Right ventricle myocardium superior (tissue), 1 donor: ENCODE results near the gene BCDIN3D. TPM values are rescaled to one million over a fixed set of nuclear protein-coding genes. Genes with fewer than 3 reads are reported as not detected.

Experiments used
- ATAC-seq: fragments of 200-7000 bp; cut with Tn5 transposase; one replicate; pipeline ENCODE4 v1.9.1; 2020; ENCODE audit warnings: mild to moderate bottlenecking; ENCODE audit not compliant: poor library complexity
- DNase-seq: peaks from one replicate; pipeline ENCODE4 v3.0.0-alpha.2; 2020
- intact Hi-C: fragments of 100-400 bp; cut with DNase I; formaldehyde crosslinking; loops from one replicate; pipeline ENCODE4 v1.11.2; 2022
- total RNA-seq: library from RNA; stranded (reverse); fragmentation: NEBNext Ultra II Directional; extraction: Animal tissue kit (Norgen Biotek cat#: 25700); gene quantifications from one replicate; pipeline ENCODE4 v1.2.1, GENCODE V29; 2021
- donor health status: DM: no; HTN: yes; CAD: no; lungs with severe emphysema.

Gene BCDIN3D
- total RNA-seq, 1 donor from 2014 or later, result 2.4 TPM

DNA sequence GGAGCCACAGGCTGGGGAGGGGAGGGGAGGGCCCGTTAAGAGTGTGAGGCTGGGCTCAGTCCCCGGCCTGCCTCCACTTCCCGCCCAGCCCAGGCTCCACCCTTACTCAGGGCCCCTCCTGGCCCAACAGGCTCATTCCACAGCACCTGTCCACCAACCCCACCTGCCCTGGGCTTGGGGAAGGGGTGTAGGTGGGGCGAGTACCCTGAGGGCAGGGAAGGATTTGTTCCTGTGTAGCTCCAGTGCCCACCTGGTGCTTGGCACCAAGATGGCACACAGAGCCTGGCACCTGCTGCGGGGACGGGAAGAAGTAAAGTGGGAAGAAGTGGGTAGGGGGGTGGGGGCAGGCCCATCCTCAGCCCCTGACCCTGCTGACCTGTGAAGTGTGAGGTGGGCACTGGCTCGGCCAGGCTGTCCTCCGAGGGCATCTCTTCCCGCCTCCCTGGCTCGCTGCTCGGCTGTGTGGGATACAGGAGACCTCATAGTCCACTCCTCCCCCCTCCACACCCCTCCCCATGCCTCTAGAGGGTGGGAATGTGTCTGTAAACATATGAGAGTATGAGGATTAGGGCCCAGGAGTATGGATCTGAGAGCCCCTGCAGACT, 49.8 kb downstream of the BCDIN3D start:
- no peak for ATAC-seq
- intact Hi-C loops, result no loop called here

DNA sequence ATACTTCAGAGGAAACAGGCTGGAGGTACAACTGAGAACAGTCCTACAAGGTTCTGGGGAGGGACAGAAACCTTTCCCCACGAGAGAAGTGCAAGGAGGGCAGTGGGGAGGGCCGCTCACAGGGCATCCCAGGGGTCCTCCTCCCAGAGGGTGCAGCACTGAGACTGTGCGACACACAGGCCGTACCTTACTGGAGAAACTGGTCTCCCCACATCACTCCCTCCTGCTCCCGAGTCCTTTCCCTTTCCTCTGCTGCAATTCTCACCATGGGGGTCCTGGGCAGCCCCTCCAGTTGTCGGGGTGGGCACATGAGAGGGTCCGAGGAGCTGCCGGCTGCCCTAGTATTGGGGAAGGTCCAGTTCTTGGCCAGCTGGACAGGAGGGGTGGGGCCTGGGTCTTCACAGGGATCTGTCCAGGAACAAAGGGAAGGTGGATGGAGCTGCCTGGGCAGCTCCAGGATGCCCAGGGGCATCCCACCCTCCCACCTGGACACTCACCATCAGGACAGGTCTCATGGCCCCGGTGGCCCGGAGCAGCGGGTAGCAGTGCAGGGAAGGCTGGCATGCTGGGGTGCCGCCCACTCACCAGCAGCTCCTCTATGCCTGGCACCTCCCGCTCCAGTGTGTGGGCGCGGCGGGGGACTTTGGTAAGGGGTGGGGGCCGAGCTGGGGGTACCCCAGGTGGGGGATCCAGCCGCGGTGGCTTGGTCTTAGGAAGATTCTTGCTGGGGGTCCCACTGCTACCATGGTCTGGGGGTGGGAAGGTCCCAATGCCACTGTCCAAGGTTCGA, 50.5 kb downstream of the BCDIN3D start:
- ATAC-seq, result no peak
- intact Hi-C loops, result no loop called here
- DNase-seq, result no peak

More for the DNA sequence above, 49.8 kb downstream of the BCDIN3D start:
- DNase-seq, result no peak

DNA sequence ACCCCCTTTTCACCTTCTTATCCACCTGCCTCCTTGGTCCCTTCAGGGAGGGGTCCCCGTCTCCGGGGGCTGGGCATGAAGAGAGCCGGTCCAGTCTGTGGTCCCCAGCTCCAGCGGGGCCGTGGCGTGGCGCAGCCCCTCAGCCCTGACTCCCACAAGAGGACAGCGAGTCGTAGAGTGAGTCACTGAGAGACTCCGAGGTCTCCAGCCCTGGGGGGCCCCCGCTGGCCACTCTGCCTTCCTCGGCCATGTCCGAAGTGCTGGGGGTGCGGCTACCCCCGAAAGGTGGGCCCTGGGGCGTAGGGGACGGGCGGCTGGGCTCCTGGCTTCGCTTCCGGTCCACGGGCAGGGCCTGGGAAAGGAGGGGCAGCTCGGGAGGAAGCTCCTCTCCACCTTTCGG, 51.2 kb downstream of the BCDIN3D start:
- intact Hi-C loops, result no loop called here
- DNase-seq, result no peak
- ATAC-seq, result no peak

DNA sequence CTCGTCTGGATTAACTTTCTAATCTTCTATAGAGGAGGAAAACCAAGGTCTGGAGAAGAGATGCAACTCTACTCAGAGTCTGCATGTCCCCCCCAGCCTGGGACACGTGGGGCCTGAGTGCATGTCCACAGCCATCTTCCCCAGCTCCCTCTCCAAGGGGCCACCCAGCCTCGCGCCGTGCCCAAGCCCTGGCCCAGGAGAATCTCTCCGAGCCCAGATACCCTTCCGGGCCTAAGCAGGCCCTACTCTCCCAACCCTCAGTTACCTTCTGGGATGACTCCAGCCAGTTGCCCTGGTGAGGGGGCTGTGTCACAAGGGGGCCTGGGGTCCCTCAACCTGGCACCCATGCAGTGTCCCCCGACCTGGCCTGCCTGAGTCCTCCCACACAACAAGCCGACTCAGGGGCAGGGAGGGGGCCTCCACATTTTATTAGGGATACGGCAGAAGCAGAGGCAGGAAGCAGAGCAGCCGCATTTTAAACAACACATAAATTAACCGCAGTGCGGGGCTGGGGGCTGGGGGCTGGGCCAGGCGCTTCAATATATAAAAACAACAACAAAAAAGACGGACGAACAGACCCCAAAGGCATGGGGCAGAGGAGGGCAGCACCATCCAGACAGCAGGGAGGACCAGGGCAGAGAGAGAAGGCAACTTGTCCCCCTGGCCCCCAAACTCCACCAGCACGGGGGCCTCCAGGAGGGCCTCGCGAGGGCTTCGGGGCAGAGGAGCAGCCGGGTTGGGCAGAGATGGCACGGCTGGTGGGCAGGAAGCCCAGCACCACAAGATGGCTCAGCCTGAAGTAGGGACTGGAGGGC, 52.0 kb downstream of the BCDIN3D start:
- ATAC-seq (no peak), DNase-seq (no peak)
- intact Hi-C loops, result no loop called here

DNA sequence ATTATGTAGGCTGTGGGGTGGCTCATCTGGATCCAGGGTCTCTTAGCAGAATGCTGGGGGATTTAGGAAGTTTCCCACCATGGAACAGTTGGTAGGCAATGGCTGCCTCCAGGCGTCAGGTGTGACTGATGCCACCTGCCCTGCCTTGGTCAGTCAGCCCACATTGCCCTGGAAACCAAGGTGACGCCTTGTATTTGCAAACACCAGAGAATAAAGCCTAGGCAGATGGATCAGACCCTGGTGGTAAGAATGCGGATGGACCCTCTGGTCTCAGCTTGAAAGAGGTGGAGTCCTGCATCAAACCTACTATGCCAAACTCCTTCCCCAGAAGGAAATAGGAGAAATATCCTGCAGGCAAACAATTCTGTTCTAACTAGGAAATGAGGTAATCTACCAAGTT, 52.9 kb downstream of the BCDIN3D start:
- ATAC-seq, result no peak
- no peak for DNase-seq
- intact Hi-C loops, result no loop called here

GRCh38 chr12:49787672-49788071, 55.2 kb downstream of the BCDIN3D start:
- ATAC-seq (no peak), DNase-seq (no peak)
- intact Hi-C loops, result no loop called here

Other genes with a start within 250 kb of the BCDIN3D start
- 0.46 TPM for gene FAM186B, start 237.5 kb downstream of the BCDIN3D start, total RNA-seq
- gene PRPF40B, start 219.5 kb downstream of the BCDIN3D start, total RNA-seq, result 19.1 TPM
- gene FMNL3, start 135.7 kb downstream of the BCDIN3D start, total RNA-seq, result 9.4 TPM
- 233 TPM for gene TMBIM6, start 101.5 kb downstream of the BCDIN3D start, total RNA-seq
- 29.0 TPM for gene NCKAP5L, start 14.7 kb downstream of the BCDIN3D start, total RNA-seq
- 10.6 TPM for gene FAIM2, start 60.8 kb upstream of the BCDIN3D start, total RNA-seq
- gene AQP2, start 107.6 kb upstream of the BCDIN3D start, total RNA-seq, result not detected
- 0.38 TPM for gene AQP5, start 118.8 kb upstream of the BCDIN3D start, total RNA-seq
- gene AQP6, start 129.8 kb upstream of the BCDIN3D start, total RNA-seq, result not detected
- 5.6 TPM for gene RACGAP1, start 182.4 kb upstream of the BCDIN3D start, total RNA-seq
- 1.6 TPM for gene ASIC1, start 214.5 kb upstream of the BCDIN3D start, total RNA-seq
- 14.3 TPM for gene SMARCD1, start 242.2 kb upstream of the BCDIN3D start, total RNA-seq